GM19351 (cell line): Measurements from ENCODE around the gene KLK8.
"Not testable (repeated sequence)": the region's sequence is repeated elsewhere in the genome, so short reads cannot be mapped to it uniquely, and the experiment has no call there.

Experiments
- ATAC-seq: cut with Tn5 transposase; IDR thresholded peaks from one replicate; pipeline ENCODE4 v1.9.1; 2021; ENCODE audit warnings: mild to moderate bottlenecking, moderate library complexity; ENCODE audit not compliant: unreplicated experiment

The KLK8 gene

GRCh38 chr19:50984416-50984815 lies 17.0 kb downstream of the KLK8 start:
- not testable (repeated sequence) for ATAC-seq

- ATAC-seq = no peak
Observed at GRCh38 chr19:50983625-50984292, 17.6 kb downstream of the KLK8 start, which contains the start of gene KLK7. Gene KLK7 (minus strand): TSS chr19:50983917. CDS start chr19:50982399, 1,518 bp downstream.

DNA sequence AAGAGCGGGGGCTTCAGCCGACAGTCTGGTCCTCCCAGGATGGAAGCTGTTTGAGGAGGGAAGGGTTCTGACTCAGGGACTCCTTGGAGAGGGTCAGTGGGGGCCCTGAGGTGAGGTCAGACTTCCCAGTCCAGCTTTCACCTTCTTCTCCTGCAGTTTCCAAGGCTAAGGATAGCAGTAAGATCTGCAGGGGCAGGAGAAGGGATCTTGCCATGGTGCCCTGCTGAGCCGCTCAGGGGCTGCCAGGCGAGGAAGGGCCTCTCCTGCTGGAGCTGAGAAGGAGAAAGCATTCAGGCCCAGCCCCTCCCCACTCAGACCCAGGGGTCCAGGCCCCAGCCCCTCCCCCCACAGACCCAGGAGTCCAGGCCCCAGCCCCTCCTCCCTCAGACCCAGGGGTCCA lies 19.2 kb downstream of the KLK8 start:
- ATAC-seq = no peak

DNA sequence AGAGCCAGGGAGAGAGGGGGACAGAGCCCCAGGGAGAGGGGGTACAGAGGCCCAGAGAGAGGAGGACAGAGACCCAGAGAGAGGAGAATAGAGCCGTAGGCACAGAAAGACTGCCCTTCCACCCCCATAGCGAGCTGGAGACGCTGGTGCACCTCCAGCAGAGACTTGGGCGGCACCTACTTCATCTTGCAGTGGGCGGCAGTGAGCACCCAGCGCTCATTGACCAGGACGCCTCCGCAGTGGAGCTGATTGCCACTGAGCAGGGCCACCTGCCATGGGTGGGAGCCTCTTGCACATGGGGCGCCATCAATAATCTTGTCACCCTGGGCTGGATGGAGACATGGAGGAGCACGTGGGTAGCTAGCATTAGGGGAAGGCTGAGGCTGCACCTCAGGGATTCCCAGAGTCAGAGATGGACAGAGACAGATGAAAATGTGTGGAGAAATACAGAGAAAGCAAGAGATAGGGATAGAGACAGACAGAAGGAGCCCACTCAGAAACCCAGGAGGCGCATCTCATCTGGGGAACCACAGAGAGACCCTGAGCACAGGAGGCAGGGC lies 19.7 kb downstream of the KLK8 start:
- no peak for ATAC-seq

- ATAC-seq = no peak
Observed at GRCh38 chr19:50980208-50980607, 21.2 kb downstream of the KLK8 start.

DNA sequence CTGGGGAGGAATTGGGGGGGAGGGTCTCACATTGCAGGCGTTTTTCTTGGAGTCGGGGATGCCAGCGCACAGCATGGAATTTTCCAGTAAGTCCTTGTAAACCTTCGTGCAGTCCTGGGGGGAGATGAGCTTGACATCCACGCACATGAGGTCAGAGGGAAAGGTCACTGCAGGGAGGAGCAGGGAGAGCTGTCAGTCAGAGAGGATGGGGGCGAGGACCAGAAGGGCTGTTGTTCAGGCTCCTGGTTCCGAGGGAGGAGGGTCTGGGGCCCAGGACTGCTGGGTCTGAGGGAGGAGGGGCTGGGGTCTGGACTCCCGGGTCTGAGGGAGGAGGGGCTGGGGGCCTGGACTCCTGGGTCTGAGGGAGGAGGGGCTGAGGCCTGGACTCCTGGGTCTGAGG lies 21.6 kb downstream of the KLK8 start:
- no peak for ATAC-seq

GRCh38 chr19:50978772-50979390 lies 22.5 kb downstream of the KLK8 start:
- ATAC-seq = no peak

- ATAC-seq = no peak
Observed at GRCh38 chr19:50977626-50978025, 23.8 kb downstream of the KLK8 start.

- ATAC-seq = no peak
Observed at GRCh38 chr19:50975766-50976165, 25.6 kb downstream of the KLK8 start.

DNA sequence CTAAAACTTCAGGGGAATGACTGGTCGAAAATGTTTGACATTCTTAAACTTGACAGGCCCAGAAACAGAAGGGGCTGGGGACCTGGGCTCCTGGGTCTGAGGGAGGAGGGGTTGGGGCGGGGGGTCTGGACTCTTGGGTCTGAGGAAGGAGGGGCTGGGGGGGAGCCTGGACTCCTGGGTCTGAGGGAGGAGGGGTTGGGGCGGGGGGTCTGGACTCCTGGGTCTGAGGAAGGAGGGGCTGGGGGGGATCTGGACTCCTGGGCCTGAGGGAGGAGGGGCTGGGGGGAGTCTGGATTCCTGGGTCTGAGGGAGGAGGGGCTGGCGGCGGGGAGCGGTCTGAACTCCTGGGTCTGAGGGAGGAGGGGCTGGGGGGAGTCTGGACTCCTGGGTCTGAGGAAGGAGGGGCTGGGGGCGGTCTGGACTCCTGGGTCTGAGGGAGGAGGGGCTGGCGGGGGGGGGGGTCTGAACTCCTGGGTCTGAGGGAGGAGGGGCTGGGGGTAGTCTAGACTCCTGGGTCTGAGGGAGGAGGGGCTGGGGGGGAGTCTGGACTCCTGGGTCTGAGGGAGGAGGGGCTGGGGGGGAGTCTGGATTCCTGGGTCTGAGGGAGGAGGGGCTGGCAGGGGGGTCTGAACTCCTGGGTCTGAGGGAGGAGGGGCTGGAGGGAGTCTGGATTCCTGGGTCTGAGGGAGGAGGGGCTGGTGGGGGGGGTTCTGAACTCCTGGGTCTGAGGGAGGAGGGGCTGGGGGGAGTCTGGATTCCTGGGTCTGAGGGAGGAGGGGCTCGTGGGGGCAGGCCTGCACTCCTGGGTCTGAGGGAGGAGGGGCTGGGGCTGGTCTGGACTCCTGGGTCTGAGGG lies 26.5 kb downstream of the KLK8 start:
- ATAC-seq = no peak

- ATAC-seq = no peak
Observed at GRCh38 chr19:50972795-50973376, 28.5 kb downstream of the KLK8 start.

- not testable (repeated sequence) for ATAC-seq
Observed at GRCh38 chr19:50969810-50970209, 31.6 kb downstream of the KLK8 start.

DNA sequence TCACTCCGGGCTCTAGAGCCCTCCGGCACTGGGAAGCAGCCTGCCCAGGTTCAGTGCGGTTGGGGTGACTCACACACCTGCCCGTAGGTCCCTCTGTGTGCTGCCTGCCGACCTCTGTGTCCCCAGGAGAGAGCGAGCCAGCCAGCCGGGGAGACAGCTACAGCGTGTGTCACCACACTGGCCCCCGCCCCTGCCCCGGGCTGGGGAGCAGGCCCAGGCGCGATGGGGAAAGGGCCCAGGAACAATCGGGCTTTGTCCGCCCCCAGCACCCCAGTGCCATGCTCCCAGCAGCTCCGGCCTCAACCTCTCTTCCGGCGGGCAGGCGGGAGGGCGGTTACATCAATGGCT lies 32.0 kb downstream of the KLK8 start, which contains the start of gene KLK6:
Gene KLK6 (minus strand): TSS at position 179 of the 348 bp plus-strand sequence. CDS start 1,487 bp downstream, outside the sequence.
- ATAC-seq = no peak

GRCh38 chr19:50968716-50969412 lies 32.5 kb downstream of the KLK8 start:
- no peak for ATAC-seq

DNA sequence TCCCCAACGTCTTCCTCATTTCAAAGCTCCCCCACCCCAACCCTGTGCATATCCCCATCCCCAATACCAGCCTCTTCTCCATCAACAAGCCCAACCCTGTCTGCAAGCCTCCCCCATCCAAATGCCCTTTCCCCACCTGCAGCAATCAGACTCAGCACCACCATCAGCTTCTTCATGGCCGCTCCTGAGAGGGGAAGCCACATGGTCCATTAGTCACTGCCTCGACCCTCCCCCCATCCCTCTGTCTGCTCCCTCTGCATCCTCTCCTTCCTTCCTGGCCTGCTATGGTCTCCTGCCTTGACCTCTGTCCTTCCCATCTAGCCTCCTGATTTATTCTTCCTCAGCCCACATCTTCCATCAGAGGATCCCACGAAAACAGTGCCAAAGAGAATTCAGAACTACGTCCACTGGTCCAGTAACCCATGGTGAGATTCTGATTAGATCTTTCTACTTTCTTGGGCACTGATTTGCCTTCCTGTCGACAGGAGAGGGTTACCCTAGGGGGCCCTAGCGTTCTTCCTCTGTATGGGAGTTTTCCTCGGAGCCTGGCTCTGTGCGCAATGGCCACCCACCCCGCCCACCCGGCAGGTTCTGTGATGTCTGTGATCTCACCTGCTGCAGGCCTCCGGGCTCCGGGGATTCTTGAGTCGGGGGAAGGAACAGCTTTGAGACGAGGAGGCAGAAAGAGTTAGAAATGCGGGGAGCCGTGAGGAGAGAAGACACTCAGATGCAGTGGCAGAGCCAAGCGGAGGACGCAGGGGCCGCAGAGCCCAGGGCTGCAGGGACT lies 33.3 kb downstream of the KLK8 start:
- no peak for ATAC-seq

- no peak for ATAC-seq
Observed at GRCh38 chr19:50964266-50964665, 37.1 kb downstream of the KLK8 start.

- no peak for ATAC-seq
Observed at GRCh38 chr19:50963381-50963780, 38.0 kb downstream of the KLK8 start.

GRCh38 chr19:50962245-50962644 lies 39.2 kb downstream of the KLK8 start:
- no peak for ATAC-seq

DNA sequence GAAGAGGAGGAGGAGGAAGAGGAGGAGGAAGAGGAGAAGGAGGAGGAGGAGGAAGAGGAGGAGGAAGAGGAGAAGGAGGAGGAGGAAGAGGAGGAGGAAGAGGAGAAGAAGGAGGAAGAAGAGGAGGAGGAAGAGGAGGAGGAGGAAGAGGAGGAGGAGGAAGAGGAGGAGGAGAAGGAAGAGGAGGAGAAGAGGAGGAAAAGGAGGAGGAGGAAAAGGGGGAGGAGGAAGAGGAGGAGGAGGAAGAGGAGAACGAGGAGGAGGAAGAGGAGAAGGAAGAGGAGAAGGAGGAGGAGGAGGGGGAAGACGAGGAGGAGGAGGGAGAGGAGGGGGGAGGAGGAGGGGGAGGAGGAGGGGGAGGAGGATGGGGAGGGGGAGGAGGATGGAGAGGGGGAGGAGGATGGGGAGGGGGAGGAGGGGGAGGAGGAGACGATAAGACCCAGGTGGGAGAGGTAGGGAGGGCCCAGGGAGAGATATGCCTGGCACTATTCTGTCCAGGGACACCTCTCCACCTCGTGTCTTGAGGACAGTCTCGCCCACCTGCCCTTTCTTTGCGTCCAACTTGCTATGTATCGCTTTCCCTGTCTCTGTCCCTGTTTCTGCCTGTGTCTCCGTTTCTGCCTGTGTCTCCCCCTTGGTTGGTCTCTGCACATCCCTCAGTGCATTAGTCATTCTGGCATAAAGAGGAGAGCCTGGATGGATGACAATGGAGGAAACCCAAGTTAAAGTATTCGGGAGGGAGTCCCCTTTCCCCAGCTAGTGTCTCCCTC lies 41.5 kb downstream of the KLK8 start:
- no peak for ATAC-seq
